Heart left ventricle (tissue), 13 donors: ENCODE data around the gene MT1X.

Source experiments
- CTCF ChIP-seq, 12 donors: fragments of 200-600 bp; sonication (generic) in 4 of 12; IDR thresholded peaks; one replicate each; pipeline versions ENCODE4 v1.5.0 to v1.8.0; 2018 to 2022; ENCODE audit warnings: antibody characterized with exemption in 12 of 12, mild to moderate bottlenecking in 5 of 12
- POLR2A ChIP-seq, 2 donors: fragments of 450-650 bp; IDR thresholded peaks; one replicate each; pipeline ENCODE4 v1.6.1; 2017; ENCODE audit warnings: antibody characterized with exemption in 2 of 2, mild to moderate bottlenecking in 2 of 2, moderate library complexity in 2 of 2
- donor health status: ischemic (EF 13 %, LVEDD 7.1; RV severe dilation, severe dysfunction).
- donor health status: DM: no; HTN: yes; CAD: no.
- donor health status: DM: no; HTN: no; CAD: no.
- donor health status: ischemic (EF 25% LVEDD 6.9; RV normal size, moderate dysfunction).
- donor health status: ischemic (EF 25% LVEDD 5.7; RV mildly dilated, moderate dysfunction).
- donor health status: ischemic (EF 35%, LVEDD 5.7; RV mildly dilated, moderate dysfunction).
- donor health status: nonischemic (EF 11% LVEDD 7.7; RV severe dilation, severe dysfunction).
- donor health status: DM: yes; HTN: yes; CAD: no.
- donor health status: PGD.
- donor health status: ischemic (EF 29% LVEDD 5.4; RV normal size, mild dysfunction).
- donor health status: nonischemic (EF 23%, LVEDD 6.1; RV moderate dilation, normal function).

GRCh38 chr16:56702836-56703235, 20.6 kb downstream of the MT1X start:
- TF ChIP-seq CTCF (IDR thresholded peaks at IDR 0.05) (no peak), POLR2A (IDR thresholded peaks at IDR 0.05) (no peak)
